ENCODE data around the gene TRAPPC5. TPM values are rescaled to one million over a fixed set of nuclear protein-coding genes. Genes with fewer than 3 reads are reported as not detected.
A peak's percentile ranks its signal among the peaks of the same experiment; 100 is the strongest.

The TRAPPC5 gene
- total RNA-seq, 1 donor from 2014 or later = 108 TPM

- peaks cover 5% of the 10 kb centered on the region for H3K27me3 Mint-ChIP-seq (ENCODE audit: unreplicated experiment)
- no peaks in the 10 kb centered on the region for H3K9me3 Mint-ChIP-seq (ENCODE audit: unreplicated experiment)
- H3K36me3 Mint-ChIP-seq (ENCODE audit: unreplicated experiment) = no peaks in the 10 kb centered on the region
- no peak for DNase-seq (ENCODE audit: extremely low spot score, unreplicated experiment)
- H3K4me3 Mint-ChIP-seq (ENCODE audit: unreplicated experiment) = no peak overlapping the region
- no peak overlapping the region for H3K27ac Mint-ChIP-seq (ENCODE audit: unreplicated experiment)
- TF ChIP-seq CTCF (IDR thresholded peaks at IDR 0.05) = no peak
- H3K4me1 Mint-ChIP-seq (ENCODE audit: unreplicated experiment) = peaks cover 3% of the 10 kb centered on the region
Measured at GRCh38 chr19:7648265-7649014, 32.2 kb upstream of the TRAPPC5 start.

- H3K27me3 Mint-ChIP-seq (ENCODE audit: unreplicated experiment) = peaks cover 5% of the 10 kb centered on the region
- no peak for DNase-seq (ENCODE audit: extremely low spot score, unreplicated experiment)
- no peak overlapping the region for H3K27ac Mint-ChIP-seq (ENCODE audit: unreplicated experiment)
- H3K4me1 Mint-ChIP-seq (ENCODE audit: unreplicated experiment) = peaks cover 3% of the 10 kb centered on the region
- no peaks in the 10 kb centered on the region for H3K36me3 Mint-ChIP-seq (ENCODE audit: unreplicated experiment)
- TF ChIP-seq CTCF (IDR thresholded peaks at IDR 0.05) = no peak
- H3K4me3 Mint-ChIP-seq (ENCODE audit: unreplicated experiment) = no peak overlapping the region
- H3K9me3 Mint-ChIP-seq (ENCODE audit: unreplicated experiment) = no peaks in the 10 kb centered on the region
Measured at GRCh38 chr19:7650148-7650547, 30.5 kb upstream of the TRAPPC5 start.

GRCh38 chr19:7652061-7652641 is 28.5 kb upstream of the TRAPPC5 start:
- no peaks in the 10 kb centered on the region for H3K9me3 Mint-ChIP-seq (ENCODE audit: unreplicated experiment)
- peaks cover 3% of the 10 kb centered on the region for H3K4me1 Mint-ChIP-seq (ENCODE audit: unreplicated experiment)
- H3K36me3 Mint-ChIP-seq (ENCODE audit: unreplicated experiment) = no peaks in the 10 kb centered on the region
- H3K27me3 Mint-ChIP-seq (ENCODE audit: unreplicated experiment) = peaks cover 8% of the 10 kb centered on the region
- peak; percentile 99 for TF ChIP-seq CTCF (IDR thresholded peaks at IDR 0.05)
- peak overlapping the region; percentile 31 for H3K27ac Mint-ChIP-seq (ENCODE audit: unreplicated experiment)
- H3K4me3 Mint-ChIP-seq (ENCODE audit: unreplicated experiment) = peak overlapping the region; percentile 58
- DNase-seq (ENCODE audit: extremely low spot score, unreplicated experiment) = peak; percentile 92

- TF ChIP-seq CTCF (IDR thresholded peaks at IDR 0.05) = no peak
- Mint-ChIP-seq H3K4me1 (ENCODE audit: unreplicated experiment) (peaks cover 3% of the 10 kb centered on the region), H3K36me3 (ENCODE audit: unreplicated experiment) (no peaks in the 10 kb centered on the region), H3K9me3 (ENCODE audit: unreplicated experiment) (no peaks in the 10 kb centered on the region), H3K27me3 (ENCODE audit: unreplicated experiment) (peaks cover 17% of the 10 kb centered on the region), H3K4me3 (ENCODE audit: unreplicated experiment) (no peak overlapping the region), H3K27ac (ENCODE audit: unreplicated experiment) (no peak overlapping the region)
- no peak for DNase-seq (ENCODE audit: extremely low spot score, unreplicated experiment)
Measured at GRCh38 chr19:7654401-7654800, 26.2 kb upstream of the TRAPPC5 start.

GRCh38 chr19:7655581-7655980 is 25.1 kb upstream of the TRAPPC5 start:
- Mint-ChIP-seq H3K27me3 (ENCODE audit: unreplicated experiment) (peaks cover 17% of the 10 kb centered on the region), H3K4me3 (ENCODE audit: unreplicated experiment) (no peak overlapping the region), H3K36me3 (ENCODE audit: unreplicated experiment) (no peaks in the 10 kb centered on the region), H3K4me1 (ENCODE audit: unreplicated experiment) (peaks cover 3% of the 10 kb centered on the region), H3K27ac (ENCODE audit: unreplicated experiment) (no peak overlapping the region), H3K9me3 (ENCODE audit: unreplicated experiment) (no peaks in the 10 kb centered on the region)
- DNase-seq (ENCODE audit: extremely low spot score, unreplicated experiment) = no peak
- TF ChIP-seq CTCF (IDR thresholded peaks at IDR 0.05) = no peak

Measured in osteocyte (in vitro differentiated cells).